Glomerular visceral epithelial cell (primary cell): ENCODE data around the gene CMC1.
"Not testable (repeated sequence)": the region's sequence is repeated elsewhere in the genome, so short reads cannot be mapped to it uniquely, and the experiment has no call there.

Experiments used
- DNase-seq: peaks from one replicate; pipeline ENCODE4 v3.0.0-alpha.2; 2016; ENCODE audit errors: extremely low spot score

The CMC1 gene, protein sequence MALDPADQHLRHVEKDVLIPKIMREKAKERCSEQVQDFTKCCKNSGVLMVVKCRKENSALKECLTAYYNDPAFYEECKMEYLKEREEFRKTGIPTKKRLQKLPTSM

DNA sequence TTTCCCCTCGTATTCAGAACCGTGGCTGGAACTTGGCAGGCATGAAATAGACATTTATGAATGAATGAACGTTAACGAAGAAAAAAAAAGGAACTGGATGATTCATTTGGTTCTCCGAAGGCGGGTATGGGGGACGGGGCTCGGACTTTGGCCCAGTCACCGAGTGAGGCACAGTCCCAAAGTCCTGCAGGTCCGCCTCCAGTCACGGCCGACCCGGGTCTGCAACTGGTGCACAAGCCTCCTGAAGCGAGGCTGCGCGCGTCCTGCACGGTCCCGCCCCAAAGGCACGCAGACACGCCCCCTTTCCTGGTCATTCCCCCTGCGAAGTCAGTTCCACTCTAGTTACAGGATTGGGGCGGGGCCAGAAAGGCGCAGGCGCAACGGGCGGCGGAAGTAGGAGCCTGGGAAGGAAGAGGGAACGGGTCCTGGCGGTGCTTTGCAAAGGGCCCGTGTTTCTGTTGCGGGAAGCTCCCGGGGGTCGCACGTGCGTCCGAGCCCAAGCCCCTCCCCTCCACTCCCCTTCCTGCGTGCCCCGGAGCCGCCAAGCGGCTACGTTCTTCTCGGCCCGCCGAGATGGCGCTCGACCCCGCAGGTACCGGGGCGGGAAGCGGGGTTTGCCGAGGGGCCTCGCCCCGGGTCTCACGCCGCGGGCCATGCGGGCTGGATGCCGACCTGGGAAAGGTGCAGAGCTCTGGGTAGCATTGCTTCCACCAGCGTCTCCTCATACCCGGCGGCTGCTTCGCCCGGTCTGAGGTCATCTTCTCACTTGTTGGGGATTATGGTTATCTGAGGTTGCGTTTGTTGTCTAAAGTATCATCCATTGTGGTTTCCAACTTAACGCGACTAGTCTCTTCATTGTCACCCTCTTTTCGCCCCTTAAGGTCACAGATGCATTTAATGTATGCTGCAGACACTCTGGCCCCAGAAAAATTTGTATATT is at the start of gene CMC1:
CMC1 (plus strand) TSS at position 399 of the 940 bp plus-strand sequence; CDS start at position 574, 175 bp downstream.
- peak; percentile 96 for DNase-seq

DNA sequence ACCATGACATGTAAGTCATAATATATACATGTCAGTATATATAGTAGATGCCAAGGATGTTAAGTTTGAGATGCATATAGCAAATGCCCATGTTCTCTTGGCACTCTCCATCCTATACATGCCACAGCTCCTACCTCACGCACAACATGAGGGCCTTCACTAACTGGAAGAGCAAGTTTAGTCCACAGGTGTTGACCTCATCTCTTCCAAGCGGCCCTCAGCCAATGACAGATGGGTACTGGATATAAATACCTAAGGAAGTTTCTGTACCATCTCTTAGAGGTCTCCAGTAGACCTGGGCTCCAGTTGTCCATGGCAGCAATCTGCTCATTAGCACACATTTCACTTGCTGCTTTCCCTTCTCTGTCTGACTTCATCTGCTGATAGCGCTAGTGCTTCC is 43.3 kb upstream of the CMC1 start:
- no peak for DNase-seq

- DNase-seq = no peak
Measured at GRCh38 chr3:28198974-28199373, 42.4 kb upstream of the CMC1 start.

- not testable (repeated sequence) for DNase-seq
Measured at GRCh38 chr3:28199643-28200042, 41.8 kb upstream of the CMC1 start.

DNA sequence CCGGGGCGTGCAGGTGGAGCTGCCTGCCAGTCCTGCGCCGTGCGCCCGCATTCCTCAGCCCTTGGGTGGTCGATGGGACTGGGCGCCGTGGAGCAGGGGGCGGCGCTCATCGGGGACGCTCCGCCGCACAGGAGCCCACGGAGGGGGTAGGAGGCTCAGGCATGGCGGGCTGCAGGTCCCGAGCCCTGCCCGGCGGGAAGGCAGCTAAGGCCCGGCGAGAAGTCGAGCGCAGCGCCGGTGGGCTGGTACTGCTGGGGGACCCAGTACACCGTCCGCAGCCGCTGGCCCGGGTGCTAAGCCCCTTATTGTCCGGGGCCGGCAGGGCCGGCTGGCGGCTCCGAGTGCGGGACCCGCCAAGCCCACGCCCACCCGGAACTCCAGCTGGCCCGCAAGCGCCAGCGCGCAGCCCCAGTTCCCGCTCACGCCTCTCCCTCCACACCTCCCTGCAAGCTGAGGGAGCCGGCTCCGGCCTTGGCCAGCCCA is 41.0 kb upstream of the CMC1 start:
- peak; percentile 6 for DNase-seq

GRCh38 chr3:28206479-28206878 is 34.9 kb upstream of the CMC1 start:
- no peak for DNase-seq

- DNase-seq = no peak
Measured at GRCh38 chr3:28207000-28207733, 34.3 kb upstream of the CMC1 start.

GRCh38 chr3:28210968-28211713 is 30.3 kb upstream of the CMC1 start:
- DNase-seq = no peak

GRCh38 chr3:28212681-28213080 is 28.7 kb upstream of the CMC1 start:
- no peak for DNase-seq

DNA sequence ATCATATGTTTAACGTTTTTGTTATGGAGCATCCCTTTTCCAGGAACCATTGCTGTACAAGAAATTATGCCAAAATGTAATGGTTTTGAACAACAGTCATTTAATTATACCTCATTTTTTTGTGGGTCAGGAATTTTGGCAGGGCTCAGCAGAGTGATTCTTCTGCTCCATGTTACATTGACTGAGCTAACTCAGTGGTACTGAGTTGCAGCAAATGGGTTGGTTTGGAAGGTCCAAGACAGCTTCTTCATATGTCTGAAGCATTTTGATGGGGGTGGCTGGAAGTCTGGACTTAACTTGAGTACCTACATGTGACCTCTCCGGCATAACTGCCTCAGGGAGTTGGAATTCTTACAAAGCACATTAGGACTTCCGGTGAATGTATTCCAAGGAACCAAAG is 26.0 kb upstream of the CMC1 start:
- DNase-seq = no peak

GRCh38 chr3:28218071-28218916 is 23.1 kb upstream of the CMC1 start:
- no peak for DNase-seq

GRCh38 chr3:28218917-28219198 is 22.6 kb upstream of the CMC1 start:
- DNase-seq = no peak

DNA sequence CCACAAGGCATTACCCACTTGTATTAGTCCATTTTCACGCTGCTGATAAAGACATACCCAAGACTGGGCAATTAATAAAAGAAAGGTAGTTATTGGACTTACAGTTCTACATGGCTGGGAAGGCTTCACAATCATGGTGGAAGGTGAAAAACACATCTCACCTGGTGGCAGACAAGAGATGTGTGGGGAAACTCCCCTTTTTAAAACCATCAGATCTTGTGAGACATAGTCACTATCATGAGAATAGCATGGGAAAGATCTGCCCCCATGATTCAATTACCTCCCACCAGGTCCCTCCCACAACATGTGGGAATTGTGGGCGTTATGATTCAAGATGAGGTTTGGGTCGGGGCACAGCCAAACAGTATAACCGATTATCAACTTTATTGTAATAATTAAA is 17.0 kb upstream of the CMC1 start:
- no peak for DNase-seq

DNA sequence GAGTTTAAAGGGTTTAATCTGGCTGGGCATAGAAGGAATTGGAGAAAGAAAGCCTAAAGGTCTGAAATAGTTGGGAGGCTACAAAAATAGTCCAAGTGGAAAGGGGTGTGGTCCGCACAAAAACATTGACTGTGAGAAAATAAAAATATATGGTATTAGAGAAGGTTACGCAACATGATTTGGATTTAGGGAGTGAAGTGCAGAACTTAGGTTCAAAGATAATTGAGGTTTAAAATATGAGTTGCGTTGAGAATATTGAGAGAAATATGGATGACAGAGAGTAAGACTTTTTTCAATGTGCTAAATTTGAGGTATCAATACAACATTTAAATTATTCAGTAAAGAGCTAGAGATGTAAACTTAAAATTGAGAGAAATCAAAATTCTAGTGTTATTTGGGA is 15.4 kb upstream of the CMC1 start:
- no peak for DNase-seq

DNA sequence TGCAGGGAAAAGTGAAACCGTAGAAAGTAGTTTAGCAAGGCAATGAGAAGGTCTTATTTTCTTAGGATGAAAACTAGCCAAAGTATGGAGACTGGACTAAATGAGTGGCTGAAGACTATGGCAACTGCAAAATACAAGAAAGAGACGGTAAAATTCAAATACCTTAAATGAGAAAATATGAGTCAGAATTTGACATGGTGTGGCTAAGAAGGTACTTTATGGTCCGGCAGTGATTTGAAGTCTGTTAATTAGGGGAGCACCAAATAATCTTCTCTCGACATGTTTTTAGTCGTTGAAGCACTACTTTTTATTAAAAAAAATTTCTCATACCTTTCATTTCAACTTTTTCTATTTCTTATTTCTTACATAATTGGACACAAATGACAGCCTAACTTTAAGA is 12.8 kb upstream of the CMC1 start:
- DNase-seq = no peak

DNA sequence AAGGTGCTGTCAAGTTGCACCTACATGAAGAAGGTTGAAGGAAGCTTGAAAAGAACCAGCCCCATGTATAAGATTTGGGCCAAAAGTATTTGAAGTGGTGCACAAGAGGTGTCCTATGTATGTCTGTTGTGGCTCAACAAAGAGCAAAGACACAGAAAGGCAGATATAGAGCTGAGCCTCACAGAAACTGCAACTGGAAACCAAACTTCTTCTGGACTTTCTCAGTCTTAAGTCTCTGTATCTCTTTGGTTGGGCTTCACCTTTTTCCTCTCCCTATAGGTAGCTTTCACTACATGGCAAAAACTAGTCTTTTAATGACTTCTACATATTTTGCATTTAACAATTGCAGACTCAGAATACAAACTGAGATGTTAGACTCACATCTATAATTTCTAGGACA is 8.8 kb upstream of the CMC1 start:
- DNase-seq = no peak

GRCh38 chr3:28234454-28234853 is 7.0 kb upstream of the CMC1 start:
- DNase-seq = no peak

- DNase-seq = no peak
Measured at GRCh38 chr3:28239108-28239507, 2.3 kb upstream of the CMC1 start.

- no peak for DNase-seq
Measured at GRCh38 chr3:28240441-28240840, 978 bp upstream of the CMC1 start.

DNA sequence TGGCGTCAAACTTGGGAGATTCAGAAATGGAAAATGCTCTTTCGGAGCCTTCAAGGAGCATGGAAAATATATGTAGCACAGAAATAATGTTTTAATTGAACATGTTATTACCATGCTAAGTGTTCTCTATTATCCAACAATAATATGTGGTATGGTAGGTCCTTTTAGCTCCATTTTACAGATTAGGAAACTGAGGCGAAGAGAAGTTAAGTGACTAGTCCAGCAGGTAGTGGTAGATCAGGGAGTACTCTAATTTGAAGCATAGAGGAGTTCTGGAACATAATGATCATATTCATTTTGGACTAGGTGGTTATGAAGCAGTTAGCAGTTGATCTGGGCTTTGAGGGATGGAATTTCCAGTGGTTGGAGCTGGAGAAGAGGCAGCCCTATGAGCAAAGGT is 1.1 kb downstream of the CMC1 start:
- no peak for DNase-seq

DNA sequence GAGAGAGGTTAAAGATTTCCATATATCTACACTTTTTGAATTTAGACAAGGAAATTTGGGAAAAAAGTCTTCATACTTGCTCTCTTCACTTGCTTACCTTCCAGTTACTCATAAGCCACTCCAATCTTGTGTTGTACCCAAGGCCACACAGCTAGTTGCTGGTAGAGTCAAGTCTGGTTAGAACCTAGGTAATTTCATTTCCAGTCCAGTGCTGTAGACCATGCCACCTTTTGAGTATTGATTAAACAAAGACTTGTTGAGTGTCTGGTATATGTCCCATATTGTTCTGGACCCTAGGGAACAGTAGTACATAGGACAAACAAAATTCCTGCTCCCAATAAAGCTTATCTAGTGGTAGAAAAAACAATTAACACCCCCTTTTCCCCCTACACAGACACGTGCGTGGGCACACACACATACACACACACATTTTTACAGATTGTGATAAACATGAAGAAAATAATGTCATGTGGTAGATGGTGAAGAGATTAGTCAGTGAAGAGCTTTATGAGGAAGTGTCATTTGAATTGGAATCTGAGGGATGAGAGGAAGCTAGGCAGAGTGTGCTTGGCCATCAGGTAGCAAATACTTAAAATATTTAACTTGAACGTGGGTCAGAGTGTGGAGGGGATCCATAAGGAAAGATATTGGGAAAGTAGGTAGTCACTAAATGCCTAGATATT is 2.1 kb downstream of the CMC1 start:
- DNase-seq = no peak
